ENCODE measurements around the gene WDR18. TPM values are rescaled to one million over a fixed set of nuclear protein-coding genes. Genes with fewer than 3 reads are reported as not detected.

The WDR18 gene
- total RNA-seq, 1 experiment from 2014 or later: 96.8 TPM

DNA sequence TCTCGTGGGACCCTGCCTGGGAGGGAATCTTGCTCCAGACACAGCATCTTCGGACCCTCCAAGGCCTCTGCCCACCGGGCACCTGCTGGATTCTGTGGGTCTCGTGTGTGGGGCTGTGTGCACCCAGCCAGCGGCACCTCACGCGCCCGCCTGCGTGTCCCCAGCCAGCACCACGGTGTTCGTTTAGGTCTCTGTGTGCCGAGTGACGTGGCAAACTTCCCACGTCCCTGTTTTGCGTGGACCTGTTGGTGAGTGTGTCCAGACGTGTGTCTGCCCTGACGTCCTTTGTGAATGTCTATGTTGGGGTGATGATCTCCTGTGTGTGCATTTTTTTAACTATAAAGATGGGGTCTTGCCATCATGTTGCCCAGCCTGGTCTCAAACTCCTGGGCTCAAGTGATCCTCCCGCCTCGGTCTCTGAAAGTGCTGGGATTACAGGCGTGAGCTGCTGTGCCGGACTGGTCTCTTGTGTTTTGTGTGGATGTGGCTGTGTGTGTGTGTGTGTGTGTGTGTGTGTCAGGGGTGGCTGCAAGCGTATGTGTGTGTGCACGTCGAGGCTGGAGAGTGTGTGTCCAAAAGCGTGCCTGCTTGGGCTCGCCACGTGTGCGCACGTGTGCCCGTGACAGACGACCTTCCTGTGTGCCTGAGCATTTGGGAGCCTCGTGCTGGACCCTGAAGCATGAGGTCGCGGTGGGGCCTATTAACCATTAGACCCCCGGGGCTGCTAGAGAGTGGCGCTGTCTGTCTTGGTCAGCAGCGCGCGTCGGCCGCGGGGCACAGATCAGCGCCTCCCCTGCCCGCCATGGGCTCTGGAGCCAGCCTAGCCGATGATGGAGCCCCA, 42.6 kb upstream of the WDR18 start:
- Histone ChIP-seq H3K36me3 (ENCODE audit: control insufficient read depth, insufficient read depth, low read length) (peaks cover 7% of the 10 kb centered on the region), H3K4me3 (ENCODE audit: low read depth, low read length) (no peak overlapping the region)
- POLR2A ChIA-PET: no interaction called here

GRCh38 chr19:942133-942645, 42.0 kb upstream of the WDR18 start:
- Mint-ChIP-seq H3K36me3 (ENCODE audit: insufficient read depth, unreplicated experiment) (peaks cover 88% of the 10 kb centered on the region), H3K4me3 (ENCODE audit: unreplicated experiment) (no peak overlapping the region), H3K27ac (ENCODE audit: unreplicated experiment) (no peak overlapping the region), H3K9me3 (ENCODE audit: unreplicated experiment) (no peaks in the 10 kb centered on the region), H3K27me3 (ENCODE audit: insufficient read depth, unreplicated experiment) (no peaks in the 10 kb centered on the region), H3K4me1 (ENCODE audit: low read depth, unreplicated experiment) (no peaks in the 10 kb centered on the region)
- no TSS peak for BruUV-seq (replicated peaks)
- Histone ChIP-seq H3K9me3 (no peaks in the 10 kb centered on the region), H3K36me3 (ENCODE audit: control insufficient read depth, insufficient read depth, low read length) (peaks cover 7% of the 10 kb centered on the region), H3K27me3 (replicated peaks; ENCODE audit: control insufficient read depth, insufficient read depth, low read length) (no peaks in the 10 kb centered on the region), H3K4me1 (peaks cover 5% of the 10 kb centered on the region; the same call in 1 of the 2 replicates), H3K4me3 (ENCODE audit: low read depth, low read length) (no peak overlapping the region)
- intact Hi-C loops (cut with micrococcal nuclease; ENCODE audit: unreplicated experiment): no loop called here
- ChIA-PET CTCF (no interaction called here), POLR2A (no interaction called here)
- TF ChIP-seq, protein P1, sequence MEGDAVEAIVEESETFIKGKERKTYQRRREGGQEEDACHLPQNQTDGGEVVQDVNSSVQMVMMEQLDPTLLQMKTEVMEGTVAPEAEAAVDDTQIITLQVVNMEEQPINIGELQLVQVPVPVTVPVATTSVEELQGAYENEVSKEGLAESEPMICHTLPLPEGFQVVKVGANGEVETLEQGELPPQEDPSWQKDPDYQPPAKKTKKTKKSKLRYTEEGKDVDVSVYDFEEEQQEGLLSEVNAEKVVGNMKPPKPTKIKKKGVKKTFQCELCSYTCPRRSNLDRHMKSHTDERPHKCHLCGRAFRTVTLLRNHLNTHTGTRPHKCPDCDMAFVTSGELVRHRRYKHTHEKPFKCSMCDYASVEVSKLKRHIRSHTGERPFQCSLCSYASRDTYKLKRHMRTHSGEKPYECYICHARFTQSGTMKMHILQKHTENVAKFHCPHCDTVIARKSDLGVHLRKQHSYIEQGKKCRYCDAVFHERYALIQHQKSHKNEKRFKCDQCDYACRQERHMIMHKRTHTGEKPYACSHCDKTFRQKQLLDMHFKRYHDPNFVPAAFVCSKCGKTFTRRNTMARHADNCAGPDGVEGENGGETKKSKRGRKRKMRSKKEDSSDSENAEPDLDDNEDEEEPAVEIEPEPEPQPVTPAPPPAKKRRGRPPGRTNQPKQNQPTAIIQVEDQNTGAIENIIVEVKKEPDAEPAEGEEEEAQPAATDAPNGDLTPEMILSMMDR (IDR thresholded peaks at IDR 0.05; ENCODE audit: insufficient read depth in 1 of 2, low read depth in 1 of 2, low read length in 1 of 2, severe bottlenecking in 1 of 2, unreplicated experiment in 1 of 2): no peak
- DNase-seq: no peak

More for the DNA sequence above, 42.6 kb upstream of the WDR18 start:
- Mint-ChIP-seq H3K27ac (ENCODE audit: unreplicated experiment) (peak overlapping the region; percentile 43), H3K4me1 (ENCODE audit: low read depth, unreplicated experiment) (no peaks in the 10 kb centered on the region), H3K27me3 (ENCODE audit: insufficient read depth, unreplicated experiment) (no peaks in the 10 kb centered on the region), H3K4me3 (ENCODE audit: unreplicated experiment) (no peak overlapping the region), H3K9me3 (ENCODE audit: unreplicated experiment) (no peaks in the 10 kb centered on the region), H3K36me3 (ENCODE audit: insufficient read depth, unreplicated experiment) (peaks cover 88% of the 10 kb centered on the region)
- DNase-seq: no peak
- CTCF ChIA-PET: no interaction called here
- TF ChIP-seq, protein P1 (IDR thresholded peaks at IDR 0.05; ENCODE audit: insufficient read depth in 1 of 2, low read depth in 1 of 2, low read length in 1 of 2, severe bottlenecking in 1 of 2, unreplicated experiment in 1 of 2): no peak
- no peaks in the 10 kb centered on the region for H3K9me3 ChIP-seq
- no peaks in the 10 kb centered on the region for H3K27me3 ChIP-seq (replicated peaks; ENCODE audit: control insufficient read depth, insufficient read depth, low read length)
- peaks cover 3% of the 10 kb centered on the region; the same call in 1 of the 2 replicates for H3K4me1 ChIP-seq
- no TSS peak for BruUV-seq (replicated peaks)
- intact Hi-C loops (cut with micrococcal nuclease; ENCODE audit: unreplicated experiment): no loop called here

GRCh38 chr19:943551-944170, 40.5 kb upstream of the WDR18 start:
- BruUV-seq (replicated peaks): no TSS peak
- peaks cover 88% of the 10 kb centered on the region for H3K36me3 Mint-ChIP-seq (ENCODE audit: insufficient read depth, unreplicated experiment)

More at GRCh38 chr19:943551-944170, 40.5 kb upstream of the WDR18 start:
- Mint-ChIP-seq H3K27ac (ENCODE audit: unreplicated experiment) (no peak overlapping the region), H3K9me3 (ENCODE audit: unreplicated experiment) (no peaks in the 10 kb centered on the region), H3K27me3 (ENCODE audit: insufficient read depth, unreplicated experiment) (no peaks in the 10 kb centered on the region), H3K4me1 (ENCODE audit: low read depth, unreplicated experiment) (peaks cover 6% of the 10 kb centered on the region), H3K4me3 (ENCODE audit: unreplicated experiment) (no peak overlapping the region)
- H3K27me3 ChIP-seq (replicated peaks; ENCODE audit: control insufficient read depth, insufficient read depth, low read length): no peaks in the 10 kb centered on the region
- CTCF ChIA-PET: interaction anchor here (0.7 kb wide), 1 partner anchor 1110 kb away, joined by 3 read pairs; no protein-coding TSS in a partner anchor
- POLR2A ChIA-PET: no interaction called here
- peaks cover 18% of the 10 kb centered on the region for H3K4me1 ChIP-seq
- DNase-seq: no peak
- intact Hi-C loops (cut with micrococcal nuclease; ENCODE audit: unreplicated experiment): no loop called here
- peaks cover 5% of the 10 kb centered on the region for H3K36me3 ChIP-seq (ENCODE audit: control insufficient read depth, insufficient read depth, low read length)
- TF ChIP-seq, protein P1 (IDR thresholded peaks at IDR 0.05; ENCODE audit: insufficient read depth in 1 of 2, low read depth in 1 of 2, low read length in 1 of 2, severe bottlenecking in 1 of 2, unreplicated experiment in 1 of 2): no peak
- H3K4me3 ChIP-seq (ENCODE audit: low read depth, low read length): no peak overlapping the region
- H3K9me3 ChIP-seq: no peaks in the 10 kb centered on the region
